Measurements from ENCODE around the gene CPA1.

The CPA1 gene

GRCh38 chr7:130430841-130431666, 50.8 kb downstream of the CPA1 start:
- peak; percentile 14 for DNase-seq

GRCh38 chr7:130432886-130433285, 52.6 kb downstream of the CPA1 start:
- DNase-seq: no peak

- DNase-seq: no peak
These were observed 53.0 kb downstream of the CPA1 start for GRCh38 chr7:130433301-130433700.

- no peak for DNase-seq
These were observed 55.1 kb downstream of the CPA1 start for GRCh38 chr7:130435311-130435854.

- DNase-seq: no peak
These were observed 56.0 kb downstream of the CPA1 start for GRCh38 chr7:130436253-130436652.

Measured in DMS53 (cell line).